ENCODE results near the gene TSPAN15. TPM values are rescaled to one million over a fixed set of nuclear protein-coding genes. Genes with fewer than 3 reads are reported as not detected.

TSPAN15 gene
- total RNA-seq, 2 experiments from 2014 or later: 2.4 to 3.1 TPM

GRCh38 chr10:69438536-69439349 lies 12.5 kb upstream of the TSPAN15 start:
- H3K9me3 ChIP-seq (ENCODE audit: low read length): no peaks in the 10 kb centered on the region
- CTCF ChIA-PET (ENCODE audit: unreplicated experiment): no interaction called here
- no peak overlapping the region for H2AFZ ChIP-seq (ENCODE audit: low read length)
- no peak for DNase-seq (ENCODE audit: low spot score)
- H3K27ac ChIP-seq (ENCODE audit: low read depth, low read length, poor library complexity, severe bottlenecking): no peak overlapping the region
- H3K4me2 ChIP-seq (ENCODE audit: low read length): no peak overlapping the region
- no peaks in the 10 kb centered on the region for H3K9me2 ChIP-seq (ENCODE audit: insufficient read depth, low read length)
- intact Hi-C loops (cut with micrococcal nuclease; ENCODE audit: unreplicated experiment): no loop called here
- no peaks in the 10 kb centered on the region for H3K79me2 ChIP-seq (ENCODE audit: insufficient read depth, low read depth, low read length)
- POLR2A ChIA-PET: no interaction called here
- no TSS peak for BruUV-seq (replicated peaks)
- H3K4me3 ChIP-seq (ENCODE audit: low read depth, low read length, poor library complexity, severe bottlenecking): no peak overlapping the region
- no peaks in the 10 kb centered on the region for H4K20me1 ChIP-seq (ENCODE audit: insufficient read depth, low read length)
- H3K4me1 ChIP-seq (ENCODE audit: insufficient read depth, low read length, poor library complexity, severe bottlenecking): no peaks in the 10 kb centered on the region
- no peaks in the 10 kb centered on the region for H3K36me3 ChIP-seq (ENCODE audit: insufficient read depth, low read length)
- TF ChIP-seq, protein P1, sequence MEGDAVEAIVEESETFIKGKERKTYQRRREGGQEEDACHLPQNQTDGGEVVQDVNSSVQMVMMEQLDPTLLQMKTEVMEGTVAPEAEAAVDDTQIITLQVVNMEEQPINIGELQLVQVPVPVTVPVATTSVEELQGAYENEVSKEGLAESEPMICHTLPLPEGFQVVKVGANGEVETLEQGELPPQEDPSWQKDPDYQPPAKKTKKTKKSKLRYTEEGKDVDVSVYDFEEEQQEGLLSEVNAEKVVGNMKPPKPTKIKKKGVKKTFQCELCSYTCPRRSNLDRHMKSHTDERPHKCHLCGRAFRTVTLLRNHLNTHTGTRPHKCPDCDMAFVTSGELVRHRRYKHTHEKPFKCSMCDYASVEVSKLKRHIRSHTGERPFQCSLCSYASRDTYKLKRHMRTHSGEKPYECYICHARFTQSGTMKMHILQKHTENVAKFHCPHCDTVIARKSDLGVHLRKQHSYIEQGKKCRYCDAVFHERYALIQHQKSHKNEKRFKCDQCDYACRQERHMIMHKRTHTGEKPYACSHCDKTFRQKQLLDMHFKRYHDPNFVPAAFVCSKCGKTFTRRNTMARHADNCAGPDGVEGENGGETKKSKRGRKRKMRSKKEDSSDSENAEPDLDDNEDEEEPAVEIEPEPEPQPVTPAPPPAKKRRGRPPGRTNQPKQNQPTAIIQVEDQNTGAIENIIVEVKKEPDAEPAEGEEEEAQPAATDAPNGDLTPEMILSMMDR (conservative IDR thresholded peaks at IDR 0.05; ENCODE audit: low read length): no peak
- no peak for TF ChIP-seq EZH2phosphoT487 (IDR thresholded peaks at IDR 0.05; ENCODE audit: borderline replicate concordance, low read depth, low read length)

- no peak overlapping the region for H3K27ac ChIP-seq (ENCODE audit: low read depth, low read length, poor library complexity, severe bottlenecking)
- H3K79me2 ChIP-seq (ENCODE audit: insufficient read depth, low read depth, low read length): no peaks in the 10 kb centered on the region
- H4K20me1 ChIP-seq (ENCODE audit: insufficient read depth, low read length): no peaks in the 10 kb centered on the region
- H3K4me3 ChIP-seq (ENCODE audit: low read depth, low read length, poor library complexity, severe bottlenecking): no peak overlapping the region
- no peak overlapping the region for H2AFZ ChIP-seq (ENCODE audit: low read length)
- ChIA-PET CTCF (ENCODE audit: unreplicated experiment) (no interaction called here), POLR2A (interaction anchor here (0.7 kb wide), 1 partner anchor 52 kb away, joined by 6 read pairs; no protein-coding TSS in a partner anchor)
- DNase-seq (ENCODE audit: low spot score): no peak
- intact Hi-C loops (cut with micrococcal nuclease; ENCODE audit: unreplicated experiment): no loop called here
- TF ChIP-seq, protein P1 (conservative IDR thresholded peaks at IDR 0.05; ENCODE audit: low read length): no peak
- TF ChIP-seq EZH2phosphoT487 (IDR thresholded peaks at IDR 0.05; ENCODE audit: borderline replicate concordance, low read depth, low read length): no peak
- H3K4me2 ChIP-seq (ENCODE audit: low read length): no peak overlapping the region
- BruUV-seq (replicated peaks): no TSS peak
- H3K36me3 ChIP-seq (ENCODE audit: insufficient read depth, low read length): no peaks in the 10 kb centered on the region
- no peaks in the 10 kb centered on the region for H3K9me2 ChIP-seq (ENCODE audit: insufficient read depth, low read length)
- H3K4me1 ChIP-seq (ENCODE audit: insufficient read depth, low read length, poor library complexity, severe bottlenecking): no peaks in the 10 kb centered on the region
- H3K9me3 ChIP-seq (ENCODE audit: low read length): no peaks in the 10 kb centered on the region
Measured at GRCh38 chr10:69439350-69439739, 11.9 kb upstream of the TSPAN15 start.
